GM23248 (cell line): ENCODE results near the gene IQCF5. TPM values are rescaled to one million over a fixed set of nuclear protein-coding genes. Genes with fewer than 3 reads are reported as not detected.
"Not testable (repeated sequence)": the region's sequence is repeated elsewhere in the genome, so short reads cannot be mapped to it uniquely, and the experiment has no call there.

Experiments
- DNase-seq: peaks from one replicate; pipeline ENCODE4 v3.0.0-alpha.2; 2015
- H2AFZ ChIP-seq: fragments of 200-600 bp; sonication (generic); 2 replicates; pipeline ENCODE4 v1.6.1; 2016; ENCODE audit warnings: antibody characterized with exemption
- H3F3A ChIP-seq: fragments of 200-600 bp; sonication (generic); 2 replicates; pipeline ENCODE4 v1.6.1; 2016; ENCODE audit warnings: mild to moderate bottlenecking, antibody characterized with exemption, mixed run types; ENCODE audit not compliant: insufficient read depth
- H3K27ac ChIP-seq: fragments of 200-600 bp; sonication (generic); 2 replicates; pipeline ENCODE4 v1.5.1; 2016; ENCODE audit warnings: mild to moderate bottlenecking
- H3K27me3 ChIP-seq: fragments of 200-600 bp; sonication (generic); replicated peaks from 2 replicates; pipeline ENCODE4 v1.6.1; 2016; ENCODE audit warnings: mild to moderate bottlenecking; ENCODE audit not compliant: insufficient read depth
- H3K36me3 ChIP-seq: fragments of 200-600 bp; sonication (generic); 2 replicates; pipeline ENCODE4 v1.6.1; 2016; ENCODE audit warnings: low read depth, mild to moderate bottlenecking
- H3K4me1 ChIP-seq: fragments of 200-600 bp; sonication (generic); 2 replicates; pipeline ENCODE4 v1.6.1; 2016; ENCODE audit warnings: mild to moderate bottlenecking; ENCODE audit not compliant: insufficient read depth
- H3K4me2 ChIP-seq: fragments of 200-600 bp; sonication (generic); one replicate; pipeline ENCODE4 v1.6.1; 2016; ENCODE audit warnings: mild to moderate bottlenecking; ENCODE audit not compliant: unreplicated experiment
- H3K4me3 ChIP-seq: fragments of 200-600 bp; sonication (generic); 2 replicates; pipeline ENCODE4 v1.5.1; 2016; ENCODE audit warnings: mild to moderate bottlenecking
- H3K79me2 ChIP-seq: fragments of 200-600 bp; sonication (generic); 2 replicates; pipeline ENCODE4 v1.6.1; 2016; ENCODE audit warnings: mild to moderate bottlenecking; ENCODE audit not compliant: insufficient read depth
- H3K9ac ChIP-seq: fragments of 200-600 bp; sonication (generic); 2 replicates; pipeline ENCODE4 v1.6.1; 2016; ENCODE audit warnings: mild to moderate bottlenecking
- H3K9me2 ChIP-seq: fragments of 200-600 bp; sonication (generic); 2 replicates; pipeline ENCODE4 v1.6.1; 2016; ENCODE audit warnings: mixed run types, mild to moderate bottlenecking, moderate library complexity; ENCODE audit not compliant: insufficient read depth
- H3K9me3 ChIP-seq: fragments of 200-600 bp; sonication (generic); one replicate; pipeline ENCODE4 v1.6.1; 2017; ENCODE audit warnings: low read depth
- H4K20me1 ChIP-seq: fragments of 200-600 bp; sonication (generic); 2 replicates; pipeline ENCODE4 v1.6.0; 2016; ENCODE audit not compliant: insufficient read depth
- EZH2 ChIP-seq: fragments of 200-600 bp; sonication (generic); IDR thresholded peaks from 2 replicates; pipeline ENCODE4 v1.6.1; 2018; ENCODE audit warnings: antibody characterized with exemption, mild to moderate bottlenecking; ENCODE audit not compliant: insufficient read depth, poor library complexity, severe bottlenecking
- EZH2phosphoT487 ChIP-seq: fragments of 200-600 bp; sonication (generic); IDR thresholded peaks from 2 replicates; pipeline ENCODE4 v1.6.1; 2018; ENCODE audit warnings: antibody characterized with exemption, moderate library complexity, mild to moderate bottlenecking, low read depth; ENCODE audit not compliant: insufficient read depth
- WGBS, 2 experiments: methylation state at CpG; one replicate each; pipeline ENCODE4 v1.1.6; 2015 to 2017; ENCODE audit warnings: low lambda C conversion rate in 2 of 2, low coverage in 1 of 2; ENCODE audit errors: missing lambda C conversion rate in 2 of 2; 5-methylcytosine and 5-hydroxymethylcytosine counted together
- in situ Hi-C: fragments of 300-500 bp; cut with MboI; formaldehyde crosslinking; loops from 2 replicates; pipeline ENCODE4 v1.15.0; 2020
- polyA plus RNA-seq: library from polyadenylated mRNA; unstranded; fragments of >200 nt; fragmentation: Nextera tagmentation; extraction: Ambion mirVana; gene quantifications from 2 replicates; pipeline ENCODE4 v1.2.1, GENCODE V29; 2016
- total RNA-seq: library from RNA; depleted of rRNA; stranded (reverse); fragments of >200 nt; shearing (Covaris generic); gene quantifications from 2 replicates; pipeline ENCODE4 v1.2.3, GENCODE V29; 2014

The IQCF5 gene
- total and polyA plus RNA-seq, 2 experiments from 2014 or later = not detected

DNA sequence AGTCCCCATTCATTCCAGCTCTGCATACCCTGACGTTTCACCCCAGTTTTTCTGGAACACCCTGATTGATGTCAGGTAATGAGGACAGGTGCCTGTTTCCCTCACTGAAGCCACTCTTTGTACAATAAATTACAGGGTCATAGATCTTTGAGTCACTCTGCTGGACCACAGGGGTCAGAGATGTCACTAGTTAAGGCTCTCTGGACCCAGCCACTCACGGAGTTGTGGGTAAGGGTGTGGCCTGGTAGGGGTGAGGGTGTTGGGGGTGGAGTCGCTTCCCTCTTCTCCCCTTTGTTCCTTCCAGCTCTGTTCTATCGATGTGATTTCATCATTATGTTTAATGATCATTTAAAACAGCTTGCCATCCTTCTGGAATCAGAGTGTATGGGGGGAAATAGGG is 512 bp downstream of the IQCF5 start:
- 0 to 3% methylated on average over 4 of the region's 4 CpGs for WGBS, 2 experiments
- Histone ChIP-seq H3K9ac (no peak overlapping the region), H3K4me1 (no peaks in the 10 kb centered on the region), H2AFZ (no peak overlapping the region), H3K27ac (no peak overlapping the region), H3K9me3 (no peaks in the 10 kb centered on the region), H3K4me2 (no peak overlapping the region), H3K9me2 (no peaks in the 10 kb centered on the region), H3K79me2 (no peaks in the 10 kb centered on the region), H4K20me1 (no peaks in the 10 kb centered on the region), H3K27me3 (no peaks in the 10 kb centered on the region), H3F3A (no peaks in the 10 kb centered on the region), H3K36me3 (no peaks in the 10 kb centered on the region), H3K4me3 (no peak overlapping the region)
- no peak for DNase-seq
- TF ChIP-seq EZH2phosphoT487 (no peak), EZH2 (no peak)
- in situ Hi-C loops = no loop called here

DNA sequence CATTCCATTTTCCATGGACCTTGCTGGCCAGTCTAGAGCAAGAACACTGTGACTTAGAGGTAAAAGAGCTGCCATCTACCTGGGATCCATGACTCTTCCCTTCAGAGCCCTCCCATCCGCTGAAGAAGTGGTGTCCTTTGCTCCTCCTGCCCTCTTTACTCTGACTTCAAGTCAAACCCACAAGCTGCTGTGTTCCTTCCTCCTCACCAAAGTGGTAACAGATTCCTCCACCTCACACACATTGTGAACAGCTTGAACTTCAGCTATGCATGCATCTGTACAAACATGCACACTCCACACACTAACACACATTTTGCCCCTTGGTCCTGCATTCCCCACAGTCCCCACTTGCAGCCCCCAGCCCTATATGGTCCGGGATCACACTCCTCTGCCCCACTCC is 990 bp downstream of the IQCF5 start:
- no peak overlapping the region for H2AFZ ChIP-seq
- H3K4me3 ChIP-seq = no peak overlapping the region
- 0% methylated on average over 2 of the region's 2 CpGs for WGBS, 2 experiments
- H3K27me3 ChIP-seq = no peaks in the 10 kb centered on the region
- no peak overlapping the region for H3K27ac ChIP-seq
- no peak overlapping the region for H3K4me2 ChIP-seq
- no peaks in the 10 kb centered on the region for H3K9me2 ChIP-seq
- DNase-seq = no peak
- no peaks in the 10 kb centered on the region for H3K79me2 ChIP-seq
- in situ Hi-C loops = no loop called here
- H3F3A ChIP-seq = no peaks in the 10 kb centered on the region
- no peaks in the 10 kb centered on the region for H3K36me3 ChIP-seq
- H3K9ac ChIP-seq = no peak overlapping the region
- TF ChIP-seq EZH2 = no peak
- TF ChIP-seq EZH2phosphoT487 = no peak
- H4K20me1 ChIP-seq = no peaks in the 10 kb centered on the region
- H3K9me3 ChIP-seq = no peaks in the 10 kb centered on the region
- H3K4me1 ChIP-seq = no peaks in the 10 kb centered on the region

DNA sequence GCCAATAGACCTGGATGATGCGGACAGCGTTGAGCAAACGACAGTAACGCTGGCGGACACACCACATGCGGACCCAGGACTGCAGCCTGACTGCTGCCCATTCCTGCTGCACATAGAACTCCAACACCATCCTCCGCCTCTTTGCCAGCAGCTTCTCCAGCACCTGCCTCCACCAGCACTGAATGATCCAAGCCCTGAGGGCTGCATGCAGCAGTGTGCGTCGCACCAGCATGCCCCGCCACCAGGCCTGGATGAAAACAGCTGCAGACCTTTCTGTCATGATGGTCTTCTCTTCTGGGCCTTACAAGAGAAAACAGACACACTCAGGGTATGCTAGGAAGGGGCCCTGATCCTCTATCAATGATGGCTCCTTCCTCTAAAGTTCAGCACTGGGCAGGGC is 1.5 kb downstream of the IQCF5 start:
- H4K20me1 ChIP-seq = no peaks in the 10 kb centered on the region
- no peaks in the 10 kb centered on the region for H3K4me1 ChIP-seq
- TF ChIP-seq EZH2phosphoT487 (no peak), EZH2 (no peak)
- no peaks in the 10 kb centered on the region for H3K36me3 ChIP-seq
- no peak overlapping the region for H3K9ac ChIP-seq
- H3K9me2 ChIP-seq = no peaks in the 10 kb centered on the region
- DNase-seq = no peak
- H3K79me2 ChIP-seq = no peaks in the 10 kb centered on the region
- H3K9me3 ChIP-seq = no peaks in the 10 kb centered on the region
- no peak overlapping the region for H2AFZ ChIP-seq
- no peaks in the 10 kb centered on the region for H3F3A ChIP-seq
- 55 to 60% methylated on average over 10 of the region's 10 CpGs for WGBS, 2 experiments
- H3K4me3 ChIP-seq = no peak overlapping the region
- no peaks in the 10 kb centered on the region for H3K27me3 ChIP-seq
- in situ Hi-C loops = no loop called here
- H3K4me2 ChIP-seq = no peak overlapping the region
- no peak overlapping the region for H3K27ac ChIP-seq

DNA sequence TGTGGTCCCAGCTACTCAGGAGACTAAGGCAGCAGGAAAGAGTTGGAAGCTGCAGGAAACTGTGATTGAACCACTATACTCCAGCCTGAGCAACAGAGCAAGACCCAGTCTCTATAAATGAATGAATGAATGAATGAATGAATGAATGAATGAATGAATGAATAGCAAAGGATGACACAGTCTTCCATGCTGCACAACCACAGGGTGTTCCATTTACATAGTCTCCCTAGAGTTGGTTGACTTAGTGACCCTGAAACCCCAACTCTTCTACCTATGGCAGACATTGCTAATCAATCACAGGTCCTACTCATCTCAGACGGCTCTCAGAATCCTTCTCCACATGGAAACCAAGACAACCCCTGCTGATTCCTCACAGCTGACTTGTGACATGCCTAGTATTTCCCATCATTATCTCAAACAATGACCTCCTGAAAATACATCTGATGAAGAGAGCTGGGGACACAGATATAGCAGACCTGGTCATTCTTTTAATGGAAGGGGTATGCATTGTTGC is 2.1 kb downstream of the IQCF5 start:
- in situ Hi-C loops = no loop called here
- TF ChIP-seq EZH2phosphoT487 (no peak), EZH2 (no peak)
- no peaks in the 10 kb centered on the region for H3K79me2 ChIP-seq

DNA sequence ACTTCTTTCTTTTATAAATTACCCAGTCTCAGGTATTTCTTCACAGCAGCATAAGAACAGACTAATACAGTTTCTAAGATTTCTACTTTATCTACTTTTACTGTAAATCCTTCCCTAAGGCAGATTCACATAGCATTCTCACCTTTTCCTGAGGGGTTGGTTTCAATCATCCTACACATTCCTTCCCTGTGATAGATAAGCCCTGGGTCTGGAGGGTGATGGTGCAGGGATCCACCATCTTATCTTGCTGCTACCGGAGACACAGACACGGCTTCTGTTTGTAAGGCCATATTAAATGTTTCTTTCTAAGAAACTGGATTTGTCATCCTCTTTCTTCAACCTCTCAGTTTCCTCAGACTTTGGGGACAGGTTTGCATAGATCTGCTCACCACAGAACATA is 6.1 kb downstream of the IQCF5 start:
- no peak overlapping the region for H3K4me3 ChIP-seq
- H4K20me1 ChIP-seq = no peaks in the 10 kb centered on the region
- H3K27me3 ChIP-seq = peaks cover 19% of the 10 kb centered on the region
- H3K4me2 ChIP-seq = no peak overlapping the region
- no peak overlapping the region for H3K9ac ChIP-seq
- H3K4me1 ChIP-seq = no peaks in the 10 kb centered on the region
- H3K9me3 ChIP-seq = no peaks in the 10 kb centered on the region
- no peak for DNase-seq
- no peaks in the 10 kb centered on the region for H3K79me2 ChIP-seq
- TF ChIP-seq EZH2phosphoT487 (no peak), EZH2 (no peak)
- H3K27ac ChIP-seq = no peak overlapping the region
- H3K36me3 ChIP-seq = no peaks in the 10 kb centered on the region
- 3 to 8% methylated on average over 2 of the region's 2 CpGs for WGBS, 2 experiments
- no peak overlapping the region for H2AFZ ChIP-seq
- H3F3A ChIP-seq = no peaks in the 10 kb centered on the region
- in situ Hi-C loops = no loop called here
- H3K9me2 ChIP-seq = no peaks in the 10 kb centered on the region

More for the DNA sequence above, 2.1 kb downstream of the IQCF5 start:
- no peak overlapping the region for H2AFZ ChIP-seq
- no peaks in the 10 kb centered on the region for H3K36me3 ChIP-seq
- H3K4me2 ChIP-seq = no peak overlapping the region
- no peaks in the 10 kb centered on the region for H3K4me1 ChIP-seq
- H3K9me2 ChIP-seq = no peaks in the 10 kb centered on the region
- no peak for DNase-seq
- H4K20me1 ChIP-seq = no peaks in the 10 kb centered on the region
- no peaks in the 10 kb centered on the region for H3F3A ChIP-seq
- WGBS, 2 experiments = 4 to 14% methylated on average over 1 of the region's 1 CpG
- H3K27me3 ChIP-seq = no peaks in the 10 kb centered on the region
- no peaks in the 10 kb centered on the region for H3K9me3 ChIP-seq
- no peak overlapping the region for H3K9ac ChIP-seq
- no peak overlapping the region for H3K4me3 ChIP-seq
- no peak overlapping the region for H3K27ac ChIP-seq

DNA sequence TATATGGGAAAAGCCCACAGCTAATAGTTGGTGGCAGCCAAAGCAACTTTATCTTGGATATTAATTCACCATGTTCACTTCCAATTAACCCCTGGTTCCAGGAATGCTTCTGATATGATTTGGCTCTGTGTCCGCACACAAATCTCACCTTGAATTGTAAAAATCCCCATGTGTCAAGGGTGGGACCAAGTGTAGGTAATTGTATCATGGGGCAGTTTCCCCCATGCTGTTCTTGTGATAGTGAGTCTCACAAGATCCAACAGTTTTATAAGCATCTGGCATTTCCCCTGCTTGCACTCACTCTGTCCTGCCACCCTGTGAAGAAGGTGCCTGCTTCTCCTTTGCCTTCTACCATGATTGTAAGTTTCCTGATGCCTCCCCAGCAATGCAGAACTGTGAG is 6.5 kb downstream of the IQCF5 start:
- 74 to 100% methylated on average over 1 of the region's 1 CpG for WGBS, 2 experiments

More for the DNA sequence above, 6.5 kb downstream of the IQCF5 start:
- peaks cover 19% of the 10 kb centered on the region for H3K27me3 ChIP-seq
- in situ Hi-C loops, H3K9me3 ChIP-seq, H4K20me1 ChIP-seq, H3K79me2 ChIP-seq, H3K4me2 ChIP-seq, H3K36me3 ChIP-seq, H3K9ac ChIP-seq, H3K9me2 ChIP-seq, H3K4me1 ChIP-seq, H2AFZ ChIP-seq, H3K27ac ChIP-seq, H3F3A ChIP-seq, H3K4me3 ChIP-seq, DNase-seq: not testable (repeated sequence)
